Gastrocnemius medialis (tissue), 4 donors: Measurements from ENCODE around the gene TTC3.
"Not testable (repeated sequence)": the region's sequence is repeated elsewhere in the genome, so short reads cannot be mapped to it uniquely, and the experiment has no call there.

Experiments used
- POLR2A ChIP-seq, 2 donors: fragments of 450-650 bp; IDR thresholded peaks; one replicate each; pipeline ENCODE4 v1.6.1; 2017; ENCODE audit warnings: antibody characterized with exemption in 2 of 2, mild to moderate bottlenecking in 2 of 2, moderate library complexity in 2 of 2
- TF ChIP-seq, protein P1 (sequence below), 5 experiments: fragments of 450-650 bp in 3 of 5; fragments of 200-600 bp in 2 of 5; sonication (generic) in 2 of 5; IDR thresholded peaks in 4 of 5; conservative IDR thresholded peaks in 1 of 5; 1 replicate in 4 of 5; 2 replicates in 1 of 5; pipeline ENCODE4 v1.5.1; 2016 to 2019; ENCODE audit warnings: antibody characterized with exemption in 5 of 5, mild to moderate bottlenecking in 3 of 5, moderate library complexity in 3 of 5

DNA sequence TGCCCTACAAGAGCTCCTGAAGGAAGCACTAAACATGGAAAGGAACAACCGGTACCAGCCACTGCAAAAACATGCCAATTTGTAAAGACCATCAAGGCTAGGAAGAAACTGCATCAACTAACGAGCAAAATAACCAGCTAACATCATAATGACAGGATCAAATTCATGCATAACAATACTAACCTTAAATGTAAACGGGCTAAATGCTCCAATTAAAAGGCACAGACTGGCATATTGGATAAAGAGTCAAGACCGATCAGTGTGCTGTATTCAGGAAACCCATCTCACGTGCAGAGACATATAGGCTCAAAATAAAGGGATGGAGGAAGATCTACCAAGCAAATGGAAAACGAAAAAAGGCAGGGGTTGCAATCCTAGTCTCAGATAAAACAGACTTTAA lies 38.0 kb downstream of the TTC3 start:
- TF ChIP-seq, protein P1, sequence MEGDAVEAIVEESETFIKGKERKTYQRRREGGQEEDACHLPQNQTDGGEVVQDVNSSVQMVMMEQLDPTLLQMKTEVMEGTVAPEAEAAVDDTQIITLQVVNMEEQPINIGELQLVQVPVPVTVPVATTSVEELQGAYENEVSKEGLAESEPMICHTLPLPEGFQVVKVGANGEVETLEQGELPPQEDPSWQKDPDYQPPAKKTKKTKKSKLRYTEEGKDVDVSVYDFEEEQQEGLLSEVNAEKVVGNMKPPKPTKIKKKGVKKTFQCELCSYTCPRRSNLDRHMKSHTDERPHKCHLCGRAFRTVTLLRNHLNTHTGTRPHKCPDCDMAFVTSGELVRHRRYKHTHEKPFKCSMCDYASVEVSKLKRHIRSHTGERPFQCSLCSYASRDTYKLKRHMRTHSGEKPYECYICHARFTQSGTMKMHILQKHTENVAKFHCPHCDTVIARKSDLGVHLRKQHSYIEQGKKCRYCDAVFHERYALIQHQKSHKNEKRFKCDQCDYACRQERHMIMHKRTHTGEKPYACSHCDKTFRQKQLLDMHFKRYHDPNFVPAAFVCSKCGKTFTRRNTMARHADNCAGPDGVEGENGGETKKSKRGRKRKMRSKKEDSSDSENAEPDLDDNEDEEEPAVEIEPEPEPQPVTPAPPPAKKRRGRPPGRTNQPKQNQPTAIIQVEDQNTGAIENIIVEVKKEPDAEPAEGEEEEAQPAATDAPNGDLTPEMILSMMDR (IDR thresholded peaks at IDR 0.05 in 4 of 5, conservative IDR thresholded peaks at IDR 0.05 in 1 of 5), result not testable (repeated sequence)
- not testable (repeated sequence) for TF ChIP-seq POLR2A (IDR thresholded peaks at IDR 0.05)
